ENCODE measurements around the gene PGLYRP2. TPM values are rescaled to one million over a fixed set of nuclear protein-coding genes. Genes with fewer than 3 reads are reported as not detected.

PGLYRP2 gene
- total and polyA plus RNA-seq, 5 donors = not detected

DNA sequence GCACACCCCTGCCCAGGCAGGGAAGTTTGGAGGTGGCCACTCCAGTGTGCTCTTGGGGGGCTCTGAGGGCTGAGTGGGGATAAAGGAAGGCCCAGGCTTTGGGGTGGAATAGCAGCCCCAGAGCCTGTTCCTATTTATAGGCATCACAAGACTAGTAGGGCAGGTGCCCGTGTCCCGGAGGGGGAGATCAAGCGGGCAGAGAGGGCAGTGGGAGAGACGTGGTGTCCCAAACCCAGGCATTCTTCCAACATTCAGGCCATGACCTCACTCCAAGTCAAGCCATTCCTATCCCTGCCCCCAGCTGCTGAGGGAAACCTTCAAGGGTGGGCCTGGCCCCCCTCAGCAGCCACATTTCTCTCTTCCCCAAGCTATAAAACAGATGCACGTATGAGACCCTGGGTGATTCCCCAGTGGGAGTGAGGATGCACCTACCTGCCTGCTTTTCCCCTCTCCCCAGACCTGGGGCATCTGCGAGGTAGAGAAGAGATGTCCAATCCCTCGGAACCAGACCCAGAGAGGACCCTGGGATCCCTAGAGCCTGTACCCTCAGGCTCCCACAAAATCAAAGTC, 33.4 kb downstream of the PGLYRP2 start:
- DNase-seq = peak in 1 of 3 donors; percentile 77
- Histone ChIP-seq H3K27ac (ENCODE audit: low read length) (peak overlapping the region; percentile 86), H3K4me3 (ENCODE audit: low read length) (no peak overlapping the region), H3K4me1 (ENCODE audit: control insufficient read depth, insufficient read depth, low read length) (peaks cover 11% of the 10 kb centered on the region), H3K27me3 (ENCODE audit: control insufficient read depth, insufficient read depth) (no peaks in the 10 kb centered on the region), H3K9me3 (ENCODE audit: control insufficient read depth, low read length) (no peaks in the 10 kb centered on the region)
- WGBS = 55% methylated on average over 7 of the region's 7 CpGs
- peak; percentile 40 to 57 for ATAC-seq
- intact Hi-C loops (cut with DNase I) = no loop called here

DNA sequence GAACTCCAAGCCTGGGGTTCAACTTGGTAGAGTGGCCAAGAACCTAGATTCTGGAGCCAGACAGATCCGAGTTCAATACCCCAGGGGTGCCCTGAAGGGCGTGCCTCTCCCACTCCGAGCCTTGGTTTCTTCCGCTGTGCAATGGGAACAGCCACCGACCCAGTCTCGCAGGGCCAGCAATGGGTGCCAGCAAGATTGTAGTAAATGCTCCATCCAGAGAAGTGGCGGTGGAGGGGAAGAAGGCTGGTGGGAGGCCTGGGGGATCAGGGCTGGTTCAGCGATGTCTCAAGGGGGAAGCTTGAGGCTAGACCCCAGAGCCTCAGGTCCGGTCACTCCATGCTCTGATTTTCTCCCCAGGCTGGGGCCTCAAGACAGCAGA, 34.1 kb downstream of the PGLYRP2 start:
- H3K4me1 ChIP-seq (ENCODE audit: control insufficient read depth, insufficient read depth, low read length) = peaks cover 11% of the 10 kb centered on the region
- H3K9me3 ChIP-seq (ENCODE audit: control insufficient read depth, low read length) = no peaks in the 10 kb centered on the region
- DNase-seq = no peak
- H3K27me3 ChIP-seq (ENCODE audit: control insufficient read depth, insufficient read depth) = no peaks in the 10 kb centered on the region
- peak overlapping the region; percentile 86 for H3K27ac ChIP-seq (ENCODE audit: low read length)
- intact Hi-C loops (cut with DNase I) = no loop called here
- no peak overlapping the region for H3K4me3 ChIP-seq (ENCODE audit: low read length)
- WGBS = 89% methylated on average over 9 of the region's 9 CpGs
- no peak for ATAC-seq

- DNase-seq = peak in 1 of 3 donors; percentile 55
- Histone ChIP-seq H3K4me3 (ENCODE audit: low read length) (no peak overlapping the region), H3K27me3 (ENCODE audit: control insufficient read depth, insufficient read depth) (no peaks in the 10 kb centered on the region), H3K27ac (ENCODE audit: low read length) (peak overlapping the region; percentile 86), H3K9me3 (ENCODE audit: control insufficient read depth, low read length) (no peaks in the 10 kb centered on the region), H3K4me1 (ENCODE audit: control insufficient read depth, insufficient read depth, low read length) (peaks cover 11% of the 10 kb centered on the region)
- intact Hi-C loops (cut with DNase I) = no loop called here
- WGBS = 74% methylated on average over 15 of the region's 15 CpGs
- peak in 1 of 2 donors; percentile 14 for ATAC-seq
Observed at GRCh38 chr19:15444505-15445226, 34.6 kb downstream of the PGLYRP2 start.

DNA sequence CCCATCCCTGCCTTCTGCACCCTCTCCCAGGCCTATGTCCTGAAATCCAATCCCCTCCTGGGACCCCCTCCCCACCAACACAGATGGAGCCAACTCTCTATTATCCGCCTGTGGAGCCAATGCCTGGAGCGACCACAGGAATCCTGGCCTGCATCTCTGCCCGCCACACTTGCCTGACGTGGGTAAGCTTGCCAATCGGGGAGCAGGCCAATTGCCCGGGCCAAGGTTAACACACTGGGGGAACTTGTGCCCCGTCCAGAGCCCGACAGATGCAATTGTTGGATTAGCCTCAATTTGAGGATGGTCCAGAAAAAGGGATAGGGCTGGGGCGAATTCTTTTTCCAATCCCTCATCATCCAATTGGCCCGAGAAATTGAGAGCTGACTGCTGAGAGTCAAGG, 35.5 kb downstream of the PGLYRP2 start:
- 53% methylated on average over 10 of the region's 10 CpGs for WGBS
- Histone ChIP-seq H3K4me3 (ENCODE audit: low read length) (no peak overlapping the region), H3K4me1 (ENCODE audit: control insufficient read depth, insufficient read depth, low read length) (peaks cover 11% of the 10 kb centered on the region), H3K27ac (ENCODE audit: low read length) (peak overlapping the region; percentile 86), H3K27me3 (ENCODE audit: control insufficient read depth, insufficient read depth) (no peaks in the 10 kb centered on the region), H3K9me3 (ENCODE audit: control insufficient read depth, low read length) (no peaks in the 10 kb centered on the region)
- intact Hi-C loops (cut with DNase I) = no loop called here
- ATAC-seq (peak in 1 of 2 donors; percentile 45), DNase-seq (peak in 2 of 3 donors; percentile 83 to 85)

GRCh38 chr19:15443325-15443724, 36.0 kb downstream of the PGLYRP2 start:
- no peak overlapping the region for H3K4me3 ChIP-seq (ENCODE audit: low read length)
- DNase-seq (no peak), ATAC-seq (no peak)
- peaks cover 11% of the 10 kb centered on the region for H3K4me1 ChIP-seq (ENCODE audit: control insufficient read depth, insufficient read depth, low read length)
- no peaks in the 10 kb centered on the region for H3K27me3 ChIP-seq (ENCODE audit: control insufficient read depth, insufficient read depth)
- intact Hi-C loops (cut with DNase I) = no loop called here
- WGBS = over 99% methylated on average over 3 of the region's 3 CpGs
- no peaks in the 10 kb centered on the region for H3K9me3 ChIP-seq (ENCODE audit: control insufficient read depth, low read length)
- peak overlapping the region; percentile 12 for H3K27ac ChIP-seq (ENCODE audit: low read length)

DNA sequence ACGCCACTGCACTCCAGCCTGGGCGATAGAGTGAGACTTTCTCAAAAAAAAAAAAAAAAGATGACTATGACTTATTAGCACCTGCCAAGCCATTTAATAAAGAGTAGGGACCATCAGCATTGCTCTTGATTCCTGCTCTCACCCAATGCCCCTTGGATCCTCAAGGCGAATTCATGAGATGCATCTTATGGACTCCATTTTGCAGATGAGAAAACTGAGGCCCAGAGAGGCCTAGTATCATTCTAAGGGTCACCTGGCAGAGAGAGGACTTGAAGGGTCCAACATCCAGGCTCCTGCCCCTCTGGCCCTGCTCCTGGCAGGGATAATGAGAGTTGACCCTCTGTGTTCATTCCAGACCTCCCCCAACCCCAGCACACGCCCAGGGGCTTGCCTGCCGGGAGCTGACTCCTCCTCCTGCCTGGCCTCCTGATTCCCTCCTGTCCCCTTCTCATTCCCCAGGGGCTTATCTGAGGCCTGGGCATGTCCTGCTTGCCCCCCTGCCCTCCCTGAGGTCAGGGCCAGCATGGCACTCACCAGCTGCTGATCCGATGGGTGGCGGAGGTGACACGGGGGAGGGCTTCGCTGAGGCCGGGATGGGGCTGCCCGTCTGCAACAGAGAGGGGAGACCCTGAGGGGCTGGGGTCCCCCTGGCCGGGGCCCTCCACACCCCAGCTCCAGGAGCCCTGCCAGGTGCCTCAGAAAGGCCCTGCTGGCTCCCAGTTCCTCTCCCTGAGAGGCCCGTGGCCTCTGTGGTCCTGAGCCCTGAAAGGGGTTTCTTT, 37.0 kb downstream of the PGLYRP2 start:
- Histone ChIP-seq H3K4me1 (ENCODE audit: control insufficient read depth, insufficient read depth, low read length) (peaks cover 11% of the 10 kb centered on the region), H3K27me3 (ENCODE audit: control insufficient read depth, insufficient read depth) (no peaks in the 10 kb centered on the region), H3K9me3 (ENCODE audit: control insufficient read depth, low read length) (no peaks in the 10 kb centered on the region), H3K27ac (ENCODE audit: low read length) (no peak overlapping the region), H3K4me3 (ENCODE audit: low read length) (no peak overlapping the region)
- 82% methylated on average over 13 of the region's 13 CpGs for WGBS
- intact Hi-C loops (cut with DNase I) = no loop called here
- ATAC-seq = no peak
- peak in 1 of 3 donors; percentile 18 for DNase-seq

DNA sequence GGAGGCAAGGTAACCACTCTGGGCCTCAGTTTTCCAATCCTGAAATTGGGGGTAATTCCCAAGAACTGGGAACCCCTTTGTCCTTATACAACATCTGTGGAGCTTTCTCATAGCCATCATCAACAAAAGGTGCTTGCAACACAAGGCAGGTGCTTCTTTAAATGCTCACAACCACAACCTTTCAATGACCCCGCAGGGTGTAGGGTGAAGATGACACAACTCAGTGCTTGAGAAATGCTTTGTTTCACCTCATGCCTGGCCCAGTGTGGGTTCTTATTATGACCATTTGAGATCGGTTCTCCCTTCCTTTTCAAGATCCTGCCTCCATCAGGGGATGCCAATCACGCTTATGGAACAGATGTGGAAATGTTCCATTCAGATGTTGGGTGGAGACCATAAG, 38.0 kb downstream of the PGLYRP2 start:
- no peak for DNase-seq
- Histone ChIP-seq H3K9me3 (ENCODE audit: control insufficient read depth, low read length) (no peaks in the 10 kb centered on the region), H3K27ac (ENCODE audit: low read length) (no peak overlapping the region), H3K4me3 (ENCODE audit: low read length) (no peak overlapping the region), H3K27me3 (ENCODE audit: control insufficient read depth, insufficient read depth) (no peaks in the 10 kb centered on the region), H3K4me1 (ENCODE audit: control insufficient read depth, insufficient read depth, low read length) (peaks cover 11% of the 10 kb centered on the region)
- intact Hi-C loops (cut with DNase I) = no loop called here
- ATAC-seq = no peak
- WGBS = 88% methylated on average over 3 of the region's 3 CpGs

GRCh38 chr19:15439821-15440641, 39.3 kb downstream of the PGLYRP2 start:
- Histone ChIP-seq H3K9me3 (ENCODE audit: control insufficient read depth, low read length) (no peaks in the 10 kb centered on the region), H3K27me3 (ENCODE audit: control insufficient read depth, insufficient read depth) (no peaks in the 10 kb centered on the region), H3K4me3 (ENCODE audit: low read length) (no peak overlapping the region), H3K4me1 (ENCODE audit: control insufficient read depth, insufficient read depth, low read length) (peaks cover 9% of the 10 kb centered on the region), H3K27ac (ENCODE audit: low read length) (no peak overlapping the region)
- ATAC-seq = no peak
- intact Hi-C loops (cut with DNase I) = no loop called here
- peak in 1 of 3 donors; percentile 52 for DNase-seq
- 91% methylated on average over 38 of the region's 38 CpGs for WGBS

DNA sequence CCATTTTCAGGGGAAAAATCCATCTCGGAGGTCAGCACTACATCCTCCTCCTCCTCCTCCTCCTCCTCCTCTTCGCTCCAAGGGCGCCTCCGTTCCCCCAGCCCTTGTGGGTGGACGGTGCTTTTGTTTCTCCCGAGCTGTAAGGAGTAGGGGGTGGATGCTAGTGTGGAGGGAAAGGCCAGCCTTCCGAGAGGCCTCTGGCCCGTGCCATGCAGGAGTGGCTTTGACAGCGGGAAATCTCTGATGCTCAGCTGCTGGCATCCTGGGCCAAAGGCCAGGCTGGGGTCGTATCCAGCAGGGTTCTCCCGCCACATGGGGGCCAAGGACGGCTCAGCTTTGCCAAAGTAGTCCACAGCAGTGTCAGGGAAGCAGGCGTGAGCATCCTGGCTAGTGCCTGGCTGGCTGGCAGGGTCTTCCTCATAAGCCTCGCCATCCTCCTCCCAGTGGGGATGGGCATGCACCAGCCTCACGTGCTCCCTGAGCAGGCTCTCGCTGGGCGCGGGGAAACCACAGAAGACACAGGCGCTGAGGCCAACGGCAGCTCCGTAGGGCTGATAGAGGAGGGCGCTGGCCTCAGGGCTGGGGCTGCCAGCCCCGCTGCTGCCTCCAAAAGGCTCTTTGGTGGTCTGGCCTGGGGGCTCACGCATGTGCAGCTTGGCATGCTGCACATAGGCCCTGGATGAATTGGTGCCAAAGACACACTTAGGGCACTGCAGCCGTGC, 40.1 kb downstream of the PGLYRP2 start:
- Histone ChIP-seq H3K4me1 (ENCODE audit: control insufficient read depth, insufficient read depth, low read length) (peaks cover 7% of the 10 kb centered on the region), H3K27ac (ENCODE audit: low read length) (no peak overlapping the region), H3K9me3 (ENCODE audit: control insufficient read depth, low read length) (no peaks in the 10 kb centered on the region), H3K4me3 (ENCODE audit: low read length) (no peak overlapping the region), H3K27me3 (ENCODE audit: control insufficient read depth, insufficient read depth) (no peaks in the 10 kb centered on the region)
- intact Hi-C loops (cut with DNase I) = no loop called here
- ATAC-seq (no peak), DNase-seq (peak in 1 of 3 donors; percentile 49)
- 84% methylated on average over 25 of the region's 25 CpGs for WGBS

GRCh38 chr19:15438577-15438976, 40.7 kb downstream of the PGLYRP2 start:
- Histone ChIP-seq H3K27me3 (ENCODE audit: control insufficient read depth, insufficient read depth) (no peaks in the 10 kb centered on the region), H3K27ac (ENCODE audit: low read length) (no peak overlapping the region), H3K9me3 (ENCODE audit: control insufficient read depth, low read length) (no peaks in the 10 kb centered on the region), H3K4me1 (ENCODE audit: control insufficient read depth, insufficient read depth, low read length) (peaks cover 3% of the 10 kb centered on the region), H3K4me3 (ENCODE audit: low read length) (no peak overlapping the region)
- peak in 1 of 3 donors; percentile 55 for DNase-seq
- ATAC-seq = no peak
- WGBS = 93% methylated on average over 27 of the region's 27 CpGs
- intact Hi-C loops (cut with DNase I) = no loop called here

Measured in right cardiac atrium (tissue), 5 donors.